Thyroid gland (tissue), 4 donors: ENCODE measurements around the gene SLC25A21.

ENCODE experiments used
- CTCF ChIP-seq, 6 experiments: fragments of 200-600 bp in 3 of 6; fragments of 450-650 bp in 3 of 6; sonication (generic) in 3 of 6; IDR thresholded peaks; one replicate each; pipeline ENCODE4 v1.5.1; 2016 to 2019; ENCODE audit warnings: antibody characterized with exemption in 6 of 6, mild to moderate bottlenecking in 2 of 6, inconsistent platforms in 1 of 6, moderate library complexity in 1 of 6
- POLR2A ChIP-seq, 2 donors: fragments of 450-650 bp; IDR thresholded peaks; one replicate each; pipeline ENCODE4 v1.6.1; 2017; ENCODE audit warnings: antibody characterized with exemption in 2 of 2, mild to moderate bottlenecking in 2 of 2, moderate library complexity in 1 of 2

GRCh38 chr14:36951380-36951911 is 221.0 kb downstream of the SLC25A21 start:
- TF ChIP-seq POLR2A (IDR thresholded peaks at IDR 0.05) (no peak), CTCF (IDR thresholded peaks at IDR 0.05) (no peak)
